ENCODE results near the gene LGALS1.

Gene LGALS1

DNA sequence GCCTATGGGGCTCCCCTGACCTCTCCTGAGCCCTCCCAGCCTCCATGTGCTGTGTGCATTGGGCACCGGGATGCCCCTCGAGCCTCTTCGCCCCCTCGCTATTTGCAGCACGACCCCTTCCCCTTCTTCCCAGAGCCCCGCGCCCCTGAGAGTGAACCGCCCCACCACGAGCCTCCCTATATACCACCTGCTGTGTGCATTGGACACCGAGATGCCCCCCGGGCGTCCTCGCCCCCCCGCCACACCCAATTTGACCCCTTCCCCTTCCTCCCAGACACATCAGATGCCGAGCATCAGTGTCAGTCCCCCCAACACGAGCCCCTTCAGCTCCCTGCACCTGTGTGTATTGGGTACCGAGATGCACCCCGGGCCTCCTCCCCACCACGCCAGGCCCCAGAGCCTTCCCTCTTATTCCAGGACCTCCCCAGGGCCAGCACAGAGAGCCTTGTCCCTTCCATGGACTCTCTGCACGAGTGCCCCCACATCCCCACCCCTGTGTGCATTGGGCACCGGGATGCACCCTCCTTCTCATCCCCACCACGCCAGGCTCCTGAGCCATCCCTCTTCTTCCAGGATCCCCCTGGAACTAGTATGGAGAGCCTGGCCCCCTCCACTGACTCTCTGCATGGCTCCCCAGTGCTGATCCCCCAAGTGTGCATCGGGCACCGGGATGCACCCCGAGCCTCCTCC lies 50.3 kb downstream of the LGALS1 start:
- no peak for DNase-seq (ENCODE audit: low spot score)

DNA sequence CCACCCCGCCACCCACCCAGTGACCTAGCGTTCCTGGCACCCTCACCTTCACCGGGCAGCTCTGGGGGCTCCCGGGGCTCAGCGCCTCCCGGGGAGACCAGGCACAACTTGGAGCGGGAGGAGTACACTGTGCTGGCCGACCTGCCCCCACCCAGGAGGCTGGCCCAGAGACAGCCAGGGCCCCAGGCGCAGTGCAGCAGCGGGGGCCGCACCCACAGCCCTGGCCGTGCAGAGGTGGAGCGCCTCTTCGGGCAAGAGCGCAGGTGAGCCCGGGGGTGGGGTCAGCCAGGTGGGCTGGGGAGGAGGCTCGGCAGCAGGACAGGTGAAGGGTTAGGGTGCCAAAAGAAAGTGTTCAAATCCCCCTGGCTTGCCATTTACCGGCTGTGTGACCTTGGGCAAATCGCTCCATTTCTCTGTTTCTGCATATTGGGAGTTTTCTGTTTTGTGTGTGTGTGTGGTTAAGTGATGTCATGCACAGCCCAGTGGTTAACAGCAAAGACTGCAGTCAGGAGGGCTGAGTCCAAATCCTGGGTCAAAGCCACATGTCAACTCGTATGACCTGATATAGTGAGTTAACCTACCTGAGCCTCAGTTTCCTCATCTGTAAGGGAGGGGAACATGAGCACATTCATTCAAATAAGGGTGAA lies 50.9 kb downstream of the LGALS1 start:
- DNase-seq (ENCODE audit: low spot score): no peak

DNA sequence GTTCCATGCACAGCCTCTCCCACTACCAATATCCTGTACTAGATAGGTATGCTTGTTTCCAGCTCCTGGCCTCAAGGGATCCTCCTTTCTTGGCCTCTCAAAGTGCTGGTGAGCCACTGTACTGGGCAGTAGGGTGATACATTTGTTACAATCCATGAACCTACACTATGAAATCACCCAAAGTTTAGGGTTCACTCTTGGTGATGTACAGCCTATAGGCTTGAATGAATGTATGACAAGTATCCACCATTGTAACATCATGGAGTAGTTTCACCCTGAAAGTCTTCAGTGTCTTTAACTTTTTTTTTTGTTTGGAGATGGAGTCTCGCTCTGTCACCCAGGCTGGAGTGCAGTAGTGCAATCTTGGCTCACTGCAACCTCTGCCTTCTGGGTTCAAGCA lies 53.2 kb downstream of the LGALS1 start:
- no peak for DNase-seq (ENCODE audit: low spot score)

Measured in LoVo (cell line).